Measurements from ENCODE around the gene EPDR1.

The EPDR1 gene

GRCh38 chr7:37924491-37925041 lies 4.1 kb downstream of the EPDR1 start:
- no peak for TF ChIP-seq ZBTB7A (IDR thresholded peaks at IDR 0.05; ENCODE audit: low read depth)
- TF ChIP-seq RAD21 (IDR thresholded peaks at IDR 0.05; ENCODE audit: low read depth), result no peak
- TF ChIP-seq CREB1 (IDR thresholded peaks at IDR 0.05; ENCODE audit: low read depth), result no peak

- no peak for TF ChIP-seq MAX (IDR thresholded peaks at IDR 0.05)
- no peak for TF ChIP-seq CEBPB (IDR thresholded peaks at IDR 0.05)
- no peak for TF ChIP-seq NFIC (IDR thresholded peaks at IDR 0.05)
- TF ChIP-seq CREB1 (IDR thresholded peaks at IDR 0.05; ENCODE audit: low read depth), result no peak
Measured at GRCh38 chr7:37925620-37926019, 5.2 kb downstream of the EPDR1 start.

GRCh38 chr7:37927773-37928444 lies 7.5 kb downstream of the EPDR1 start:
- TF ChIP-seq NFIC (IDR thresholded peaks at IDR 0.05) (no peak), ZBTB7A (IDR thresholded peaks at IDR 0.05; ENCODE audit: low read depth) (no peak), CEBPB (IDR thresholded peaks at IDR 0.05) (no peak), TCF12 (IDR thresholded peaks at IDR 0.05; ENCODE audit: low read depth) (no peak), RAD21 (IDR thresholded peaks at IDR 0.05; ENCODE audit: low read depth) (no peak), USF1 (IDR thresholded peaks at IDR 0.05) (no peak), EP300 (IDR thresholded peaks at IDR 0.05; ENCODE audit: borderline replicate concordance) (no peak), REST (IDR thresholded peaks at IDR 0.05; ENCODE audit: low read depth) (no peak), YY1 (IDR thresholded peaks at IDR 0.05; ENCODE audit: low read depth) (no peak), TAF1 (IDR thresholded peaks at IDR 0.05; ENCODE audit: low read depth) (no peak), CREB1 (IDR thresholded peaks at IDR 0.05; ENCODE audit: low read depth) (no peak), FOXM1 (IDR thresholded peaks at IDR 0.05; ENCODE audit: borderline replicate concordance, low read depth) (no peak), MAX (IDR thresholded peaks at IDR 0.05) (no peak), EGR1 (IDR thresholded peaks at IDR 0.05) (no peak), TEAD4 (IDR thresholded peaks at IDR 0.05) (no peak)

GRCh38 chr7:37928878-37929277 lies 8.4 kb downstream of the EPDR1 start:
- TF ChIP-seq ZBTB7A (IDR thresholded peaks at IDR 0.05; ENCODE audit: low read depth) (no peak), NFIC (IDR thresholded peaks at IDR 0.05) (no peak), USF1 (IDR thresholded peaks at IDR 0.05) (no peak), TEAD4 (IDR thresholded peaks at IDR 0.05) (no peak), TCF12 (IDR thresholded peaks at IDR 0.05; ENCODE audit: low read depth) (no peak), CREB1 (IDR thresholded peaks at IDR 0.05; ENCODE audit: low read depth) (no peak), EGR1 (IDR thresholded peaks at IDR 0.05) (no peak), REST (IDR thresholded peaks at IDR 0.05; ENCODE audit: low read depth) (no peak), EP300 (IDR thresholded peaks at IDR 0.05; ENCODE audit: borderline replicate concordance) (no peak), YY1 (IDR thresholded peaks at IDR 0.05; ENCODE audit: low read depth) (no peak), TAF1 (IDR thresholded peaks at IDR 0.05; ENCODE audit: low read depth) (no peak), CEBPB (IDR thresholded peaks at IDR 0.05) (no peak), RAD21 (IDR thresholded peaks at IDR 0.05; ENCODE audit: low read depth) (no peak), FOXM1 (IDR thresholded peaks at IDR 0.05; ENCODE audit: borderline replicate concordance, low read depth) (no peak)

- TF ChIP-seq RAD21 (IDR thresholded peaks at IDR 0.05; ENCODE audit: low read depth), result no peak
- TF ChIP-seq EP300 (IDR thresholded peaks at IDR 0.05; ENCODE audit: borderline replicate concordance), result no peak
- TF ChIP-seq MAX (IDR thresholded peaks at IDR 0.05), result no peak
- no peak for TF ChIP-seq CEBPB (IDR thresholded peaks at IDR 0.05)
- TF ChIP-seq CREB1 (IDR thresholded peaks at IDR 0.05; ENCODE audit: low read depth), result no peak
- no peak for TF ChIP-seq FOXM1 (IDR thresholded peaks at IDR 0.05; ENCODE audit: borderline replicate concordance, low read depth)
- TF ChIP-seq ZBTB7A (IDR thresholded peaks at IDR 0.05; ENCODE audit: low read depth), result no peak
- no peak for TF ChIP-seq TCF12 (IDR thresholded peaks at IDR 0.05; ENCODE audit: low read depth)
Measured at GRCh38 chr7:37930226-37930948, 9.9 kb downstream of the EPDR1 start.
